Measurements from ENCODE around the gene KIT. TPM values are rescaled to one million over a fixed set of nuclear protein-coding genes. Genes with fewer than 3 reads are reported as not detected.

KIT gene
- total and polyA plus RNA-seq, 10 of the 15 experiments (the other 5 are each of a cell fraction or from before 2014, with no cell fraction given) = 0.01 to 0.03 TPM; not detected in 8

- in situ Hi-C loops (cut with MboI) (loop anchor here (10.0 kb wide), 1 partner anchor 277 kb away; no protein-coding TSS in a partner anchor), intact Hi-C loops (cut with micrococcal nuclease; ENCODE audit: unreplicated experiment) (loop anchor here (10.0 kb wide), 1 partner anchor 637 kb away; no protein-coding TSS in a partner anchor)
- Histone ChIP-seq H3K4me1 (ENCODE audit: control insufficient read depth, insufficient read depth, low read length) (peaks cover 2% of the 10 kb centered on the region; the same call in 1 of the 2 replicates), H3K9ac (ENCODE audit: control insufficient read depth, insufficient read depth, low read length) (no peak overlapping the region), H3K4me3 (no peak overlapping the region), H4K20me1 (ENCODE audit: control insufficient read depth, insufficient read depth) (no peaks in the 10 kb centered on the region), H3K4me2 (ENCODE audit: control insufficient read depth, insufficient read depth) (no peak overlapping the region), H3K36me3 (ENCODE audit: control insufficient read depth in 2 of 2, insufficient read depth in 2 of 2, low read length in 1 of 2) (no peaks in the 10 kb centered on the region), H3K9me3 (replicated peaks; ENCODE audit: control insufficient read depth, insufficient read depth, low read length) (no peaks in the 10 kb centered on the region), H3K27me3 (replicated peaks in 1 of 2; ENCODE audit: control insufficient read depth in 2 of 2, insufficient read depth in 2 of 2, low read length in 1 of 2) (no peaks in the 10 kb centered on the region), H3K27ac (ENCODE audit: control insufficient read depth, insufficient read depth) (no peak overlapping the region), H3K79me2 (ENCODE audit: control insufficient read depth, insufficient read depth, low read length) (no peaks in the 10 kb centered on the region), H2AFZ (ENCODE audit: control insufficient read depth, low read depth, low read length) (no peak overlapping the region; the same call in 1 of the 2 replicates)
- SMC1A ChIA-PET (ENCODE audit: uncharacterized antibody, unreplicated experiment) = no interaction called here
- no peak for DNase-seq (ENCODE audit: low read depth, low spot score)
- BruUV-seq (replicated peaks) = no TSS peak
- RAD21 ChIA-PET (ENCODE audit: unreplicated experiment) = no interaction called here
- ATAC-seq = no peak
- TF ChIP-seq PBX3 (IDR thresholded peaks at IDR 0.05; ENCODE audit: insufficient replicate concordance, low read depth, low read length) = no peak
- no peak for TF ChIP-seq SPI1 (IDR thresholded peaks at IDR 0.05; ENCODE audit: borderline replicate concordance, insufficient read depth, low read depth, low read length)
- peak; percentile 39; the same call in 1 of the 2 replicates for TF ChIP-seq CBX5 (IDR thresholded peaks at IDR 0.05; ENCODE audit: low read depth)
- TF ChIP-seq CREB1 (IDR thresholded peaks at IDR 0.05; ENCODE audit: low read depth) = no peak
- peak; percentile 60 for TF ChIP-seq RUNX3 (IDR thresholded peaks at IDR 0.05; ENCODE audit: low read length)
- no peak for TF ChIP-seq CUX1 (IDR thresholded peaks at IDR 0.05; ENCODE audit: insufficient replicate concordance, low read depth, low read length)
- TF ChIP-seq MEF2B (IDR thresholded peaks at IDR 0.05; ENCODE audit: partially characterized antibody, poor library complexity, severe bottlenecking) = no peak
- no peak for TF ChIP-seq HDAC2 (IDR thresholded peaks at IDR 0.05)
- FAIRE-seq = no peak
- CTCF ChIA-PET = interaction anchor here (0.8 kb wide), 1 partner anchor 24 kb away, joined by 3 read pairs; no protein-coding TSS in a partner anchor
- POLR2A ChIA-PET = no interaction called here
- 12% methylated on average over 11 of the region's 11 CpGs for WGBS (ENCODE audit: insufficient coverage, insufficient replicate concordance, low lambda C conversion rate, missing lambda C conversion rate)
Observed at GRCh38 chr4:54687887-54688841, 30.4 kb downstream of the KIT start.

All from GM12878 (cell line).